22Rv1 (cell line): ENCODE results near the gene FMNL3.

Source experiments
- CTCF ChIP-seq: fragments of 450-650 bp; IDR thresholded peaks from 2 replicates; pipeline ENCODE4 v1.5.1; 2017; ENCODE audit warnings: mild to moderate bottlenecking
- ZFX ChIP-seq: fragments of 450-650 bp; IDR thresholded peaks from 2 replicates; pipeline ENCODE4 v1.6.1; 2017; ENCODE audit warnings: antibody characterized with exemption, borderline replicate concordance

- TF ChIP-seq CTCF (no peak), ZFX (no peak)
Measured at GRCh38 chr12:49615725-49616124, 91.5 kb downstream of the FMNL3 start.
